ENCODE data around the gene CAMKMT. TPM values are rescaled to one million over a fixed set of nuclear protein-coding genes. Genes with fewer than 3 reads are reported as not detected.

CAMKMT gene
- total and polyA plus RNA-seq, 9 of the 15 experiments (the other 6 are each of a cell fraction or from before 2014, with no cell fraction given): 1.6 to 15.3 (median 7.4) TPM

DNA sequence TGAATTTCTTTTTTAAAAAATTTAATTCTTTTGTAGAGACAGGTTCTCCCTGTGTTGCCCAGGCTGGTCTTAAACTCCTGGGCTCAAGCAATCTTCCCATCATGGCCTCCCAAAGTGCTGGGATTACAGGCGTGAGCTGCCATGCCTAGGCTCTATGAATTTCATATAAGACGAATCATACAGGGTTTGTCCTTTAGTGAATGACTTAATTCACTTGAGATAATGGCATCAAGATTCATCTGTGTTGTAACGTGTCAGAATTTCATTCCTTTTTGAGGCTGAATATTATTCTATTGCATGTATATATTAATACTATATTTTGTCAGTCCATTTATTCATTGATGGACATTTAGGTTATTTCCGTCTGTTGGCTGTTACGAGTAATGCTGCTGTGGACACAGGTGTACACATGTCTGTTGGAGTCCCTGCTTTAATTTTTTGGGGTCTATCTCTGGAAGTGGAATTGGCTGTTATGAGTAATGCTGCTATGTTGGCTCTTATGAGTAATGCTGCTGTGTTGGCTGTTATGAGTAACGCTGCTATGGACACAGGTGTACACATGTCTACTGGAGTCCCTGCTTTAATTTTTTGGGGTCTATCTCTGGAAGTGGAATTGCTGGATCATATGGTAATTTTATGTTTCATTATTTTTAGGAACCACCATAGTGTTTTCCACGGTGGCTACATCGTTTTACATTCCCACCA, 210.6 kb downstream of the CAMKMT start:
- in situ Hi-C loops (cut with MboI): no loop called here

More for the DNA sequence above, 210.6 kb downstream of the CAMKMT start:
- no peak for FAIRE-seq
- no peak for ATAC-seq
- WGBS (ENCODE audit: insufficient coverage, low coverage, missing lambda C conversion rate): 16% methylated on average over 8 of the region's 8 CpGs
- no peak overlapping the region for H3K9ac ChIP-seq (ENCODE audit: insufficient read depth in 1 of 2, low read depth in 2 of 2, low read length in 2 of 2)
- no peaks in the 10 kb centered on the region for H3K9me1 ChIP-seq (ENCODE audit: control insufficient read depth, insufficient read depth, low read length)
- DNase-seq (ENCODE audit: extremely low read depth in 1 of 4, low spot score in 3 of 4): no peak
- H3K36me3 ChIP-seq (ENCODE audit: control insufficient read depth, insufficient read depth, low read length): no peaks in the 10 kb centered on the region
- ChIA-PET POLR2A (no interaction called here), CTCF (ENCODE audit: low intra/inter-chr PET ratio) (no interaction called here)
- H4K20me1 ChIP-seq (replicated peaks; ENCODE audit: control insufficient read depth, insufficient read depth, low read length): no peaks in the 10 kb centered on the region
- no peaks in the 10 kb centered on the region for H3K27me3 ChIP-seq (ENCODE audit: control insufficient read depth in 2 of 2, insufficient read depth in 2 of 2, low read length in 2 of 2)
- H3K27ac ChIP-seq (ENCODE audit: extremely low read depth, low read depth, low read length): no peak overlapping the region
- intact Hi-C loops (cut with micrococcal nuclease): no loop called here
- BruUV-seq (replicated peaks): no TSS peak
- H2AFZ ChIP-seq (ENCODE audit: low read depth, low read length): no peak overlapping the region
- H3K9me3 ChIP-seq (replicated peaks; ENCODE audit: control insufficient read depth, insufficient read depth, low read depth, low read length): no peaks in the 10 kb centered on the region
- H3K4me1 ChIP-seq (replicated peaks in 1 of 2; ENCODE audit: control insufficient read depth in 2 of 2, insufficient read depth in 2 of 2, low read length in 2 of 2): no peaks in the 10 kb centered on the region
- no peak overlapping the region for H3K4me3 ChIP-seq
- no peak overlapping the region for H3K4me2 ChIP-seq (ENCODE audit: insufficient read depth, low read length)
- no peaks in the 10 kb centered on the region for H3K79me2 ChIP-seq (ENCODE audit: control insufficient read depth, insufficient read depth, low read length)
- TF ChIP-seq WHSC1 (IDR thresholded peaks at IDR 0.05; ENCODE audit: low read length): no peak
- TF ChIP-seq IRF2 (CRISPR knock-in tag; IDR thresholded peaks at IDR 0.05): no peak
- no peak for TF ChIP-seq TAL1 (IDR thresholded peaks at IDR 0.05)
- no peak for TF ChIP-seq NCOA1 (IDR thresholded peaks at IDR 0.05; ENCODE audit: low read depth)
- peak; percentile 40; the same call in 1 of the 2 replicates for TF ChIP-seq ATF3 (IDR thresholded peaks at IDR 0.05)
- no peak for TF ChIP-seq ATF3 (CRISPR knock-in tag; conservative IDR thresholded peaks at IDR 0.05)
- TF ChIP-seq MEF2A (IDR thresholded peaks at IDR 0.05; ENCODE audit: control insufficient read depth, low read depth, low read length): peak; percentile 40; the same call in 1 of the 2 replicates
- TF ChIP-seq, protein P1, sequence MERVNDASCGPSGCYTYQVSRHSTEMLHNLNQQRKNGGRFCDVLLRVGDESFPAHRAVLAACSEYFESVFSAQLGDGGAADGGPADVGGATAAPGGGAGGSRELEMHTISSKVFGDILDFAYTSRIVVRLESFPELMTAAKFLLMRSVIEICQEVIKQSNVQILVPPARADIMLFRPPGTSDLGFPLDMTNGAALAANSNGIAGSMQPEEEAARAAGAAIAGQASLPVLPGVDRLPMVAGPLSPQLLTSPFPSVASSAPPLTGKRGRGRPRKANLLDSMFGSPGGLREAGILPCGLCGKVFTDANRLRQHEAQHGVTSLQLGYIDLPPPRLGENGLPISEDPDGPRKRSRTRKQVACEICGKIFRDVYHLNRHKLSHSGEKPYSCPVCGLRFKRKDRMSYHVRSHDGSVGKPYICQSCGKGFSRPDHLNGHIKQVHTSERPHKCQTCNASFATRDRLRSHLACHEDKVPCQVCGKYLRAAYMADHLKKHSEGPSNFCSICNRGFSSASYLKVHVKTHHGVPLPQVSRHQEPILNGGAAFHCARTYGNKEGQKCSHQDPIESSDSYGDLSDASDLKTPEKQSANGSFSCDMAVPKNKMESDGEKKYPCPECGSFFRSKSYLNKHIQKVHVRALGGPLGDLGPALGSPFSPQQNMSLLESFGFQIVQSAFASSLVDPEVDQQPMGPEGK (CRISPR knock-in tag; IDR thresholded peaks at IDR 0.05; ENCODE audit: borderline replicate concordance): no peak
- TF ChIP-seq NCOR1 (IDR thresholded peaks at IDR 0.05): no peak
- TF ChIP-seq USF2 (CRISPR knock-in tag; IDR thresholded peaks at IDR 0.05): no peak
- no peak for TF ChIP-seq EWSR1 (IDR thresholded peaks at IDR 0.05; ENCODE audit: borderline replicate concordance, low read depth, partially characterized antibody)
- no peak for TF ChIP-seq RBFOX2 (IDR thresholded peaks at IDR 0.05; ENCODE audit: low read depth, low read length)
- no peak for TF ChIP-seq TRIM25 (IDR thresholded peaks at IDR 0.05; ENCODE audit: borderline replicate concordance)
